Stimulated activated CD8-positive, alpha-beta memory T cell treated with anti-CD3 and anti-CD28 coated beads, Interleukin-7, amount 100 ng/mL, for 4 hours (primary cell): ENCODE data around the gene TPK1.

ENCODE experiments used
- DNase-seq, 2 donors: peaks; one replicate each; pipeline ENCODE4 v3.0.0-alpha.2; 2020; ENCODE audit warnings: low read depth in 2 of 2

TPK1 gene

GRCh38 chr7:144408121-144408520, 427.7 kb downstream of the TPK1 start:
- no peak for DNase-seq

GRCh38 chr7:144407266-144407931, 428.5 kb downstream of the TPK1 start:
- DNase-seq: no peak

GRCh38 chr7:144404946-144405345, 430.9 kb downstream of the TPK1 start:
- DNase-seq: no peak

GRCh38 chr7:144403649-144404061, 432.2 kb downstream of the TPK1 start, which contains the start of gene NOBOX:
Gene NOBOX, minus strand, starts transcription at chr7:144403693.
- no peak for DNase-seq

GRCh38 chr7:144403102-144403501, 432.8 kb downstream of the TPK1 start:
- DNase-seq: no peak
